GM12874 (cell line): ENCODE results near the gene PDE9A.

ENCODE experiments used
- CTCF ChIP-seq: IDR thresholded peaks from 2 replicates; pipeline ENCODE4 v1.5.1; 2011; ENCODE audit warnings: low read depth, mild to moderate bottlenecking, control low read depth, low read length, moderate library complexity; ENCODE audit not compliant: insufficient read depth

PDE9A gene

GRCh38 chr21:42653231-42654061 lies at the start of gene PDE9A:
PDE9A (plus strand) TSS chr21:42653621; CDS start chr21:42653815, 194 bp downstream.
- no peak for TF ChIP-seq CTCF

- TF ChIP-seq CTCF = no peak
These were observed 46.3 kb upstream of the PDE9A start for GRCh38 chr21:42607102-42607501.

GRCh38 chr21:42607525-42608102 lies 45.8 kb upstream of the PDE9A start:
- TF ChIP-seq CTCF = no peak

GRCh38 chr21:42608446-42608845 lies 45.0 kb upstream of the PDE9A start:
- TF ChIP-seq CTCF = no peak

- no peak for TF ChIP-seq CTCF
These were observed 43.6 kb upstream of the PDE9A start for GRCh38 chr21:42609811-42610210.

- TF ChIP-seq CTCF = no peak
These were observed 41.6 kb upstream of the PDE9A start for GRCh38 chr21:42611852-42612251.

- no peak for TF ChIP-seq CTCF
These were observed 41.0 kb upstream of the PDE9A start for GRCh38 chr21:42612390-42612789.
